GM21390 (cell line): ENCODE measurements around the gene PLEKHH1.

ENCODE experiments used
- ATAC-seq: cut with Tn5 transposase; IDR thresholded peaks from one replicate; pipeline ENCODE4 v1.9.1; 2021; ENCODE audit not compliant: unreplicated experiment

Gene PLEKHH1

GRCh38 chr14:67562025-67562775 is 29.1 kb downstream of the PLEKHH1 start:
- no peak for ATAC-seq

GRCh38 chr14:67562776-67563150 is 29.7 kb downstream of the PLEKHH1 start:
- ATAC-seq: no peak

GRCh38 chr14:67564236-67564635 is 31.1 kb downstream of the PLEKHH1 start:
- no peak for ATAC-seq

- ATAC-seq: no peak
These were observed 33.8 kb downstream of the PLEKHH1 start for GRCh38 chr14:67566908-67567307.

- no peak for ATAC-seq
These were observed 34.6 kb downstream of the PLEKHH1 start for GRCh38 chr14:67567654-67568053.

GRCh38 chr14:67569011-67569650 is 36.0 kb downstream of the PLEKHH1 start:
- ATAC-seq: no peak

GRCh38 chr14:67569651-67570290 is 36.7 kb downstream of the PLEKHH1 start:
- ATAC-seq: no peak

GRCh38 chr14:67570453-67570852 is 37.4 kb downstream of the PLEKHH1 start:
- ATAC-seq: no peak

- peak; percentile 55 for ATAC-seq
These were observed 38.3 kb downstream of the PLEKHH1 start for GRCh38 chr14:67571275-67571990.

GRCh38 chr14:67571991-67572323 is 38.9 kb downstream of the PLEKHH1 start:
- ATAC-seq: no peak

- ATAC-seq: no peak
These were observed 39.5 kb downstream of the PLEKHH1 start for GRCh38 chr14:67572608-67573007.

- ATAC-seq: no peak
These were observed 40.3 kb downstream of the PLEKHH1 start for GRCh38 chr14:67573228-67574010.

- no peak for ATAC-seq
These were observed 41.1 kb downstream of the PLEKHH1 start for GRCh38 chr14:67574156-67574555.

- no peak for ATAC-seq
These were observed 41.7 kb downstream of the PLEKHH1 start for GRCh38 chr14:67574806-67575205.

- no peak for ATAC-seq
These were observed 42.6 kb downstream of the PLEKHH1 start for GRCh38 chr14:67575684-67576083.

GRCh38 chr14:67576216-67576955 is 43.3 kb downstream of the PLEKHH1 start:
- no peak for ATAC-seq

GRCh38 chr14:67577181-67577808 is 44.2 kb downstream of the PLEKHH1 start:
- ATAC-seq: no peak

GRCh38 chr14:67577909-67578749 is 45.0 kb downstream of the PLEKHH1 start:
- no peak for ATAC-seq

- ATAC-seq: no peak
These were observed 46.0 kb downstream of the PLEKHH1 start for GRCh38 chr14:67579040-67579439.
